HEK293T (cell line): Measurements from ENCODE around the gene CBX6.

Experiments used
- ARNT ChIP-seq: fragments of 450-650 bp; IDR thresholded peaks from 2 replicates; pipeline ENCODE4 v1.6.1; 2017; ENCODE audit warnings: mild to moderate bottlenecking
- BHLHE40 ChIP-seq: fragments of 450-650 bp; IDR thresholded peaks from 2 replicates; pipeline ENCODE4 v1.6.1; 2016; ENCODE audit warnings: mild to moderate bottlenecking, moderate library complexity, borderline replicate concordance
- CTBP1 ChIP-seq: fragments of 450-650 bp; IDR thresholded peaks from 2 replicates; pipeline ENCODE4 v1.6.1; 2016; ENCODE audit warnings: borderline replicate concordance
- ELF4 ChIP-seq: fragments of 450-650 bp; IDR thresholded peaks from 2 replicates; pipeline ENCODE4 v1.6.1; 2017; ENCODE audit warnings: antibody characterized with exemption
- FOXA1 ChIP-seq: fragments of 450-650 bp; IDR thresholded peaks from 2 replicates; pipeline ENCODE4 v1.6.1; 2016; ENCODE audit warnings: mild to moderate bottlenecking
- FOXK2 ChIP-seq: fragments of 450-650 bp; IDR thresholded peaks from 2 replicates; pipeline ENCODE4 v1.6.1; 2016; ENCODE audit warnings: mild to moderate bottlenecking
- FOXM1 ChIP-seq: fragments of 450-650 bp; IDR thresholded peaks from 2 replicates; pipeline ENCODE4 v1.6.1; 2017; ENCODE audit warnings: mild to moderate bottlenecking, borderline replicate concordance
- HDGF ChIP-seq: fragments of 450-650 bp; IDR thresholded peaks from 2 replicates; pipeline ENCODE4 v1.6.1; 2017; ENCODE audit warnings: antibody characterized with exemption, borderline replicate concordance
- LEF1 ChIP-seq: fragments of 450-650 bp; IDR thresholded peaks from 2 replicates; pipeline ENCODE4 v1.6.1; 2017; ENCODE audit warnings: mild to moderate bottlenecking, borderline replicate concordance
- SP1 ChIP-seq: fragments of 450-650 bp; IDR thresholded peaks from 2 replicates; pipeline ENCODE4 v1.6.1; 2017
- SUZ12 ChIP-seq: fragments of 450-650 bp; IDR thresholded peaks from 2 replicates; pipeline ENCODE4 v1.6.1; 2016; ENCODE audit warnings: mild to moderate bottlenecking
- TARDBP ChIP-seq: fragments of 450-650 bp; IDR thresholded peaks from 2 replicates; pipeline ENCODE4 v1.6.1; 2016
- TF ChIP-seq, protein P1 (sequence below): fragments of 450-650 bp; IDR thresholded peaks from 2 replicates; pipeline ENCODE4 v1.6.1; 2016

- TF ChIP-seq, protein P1, sequence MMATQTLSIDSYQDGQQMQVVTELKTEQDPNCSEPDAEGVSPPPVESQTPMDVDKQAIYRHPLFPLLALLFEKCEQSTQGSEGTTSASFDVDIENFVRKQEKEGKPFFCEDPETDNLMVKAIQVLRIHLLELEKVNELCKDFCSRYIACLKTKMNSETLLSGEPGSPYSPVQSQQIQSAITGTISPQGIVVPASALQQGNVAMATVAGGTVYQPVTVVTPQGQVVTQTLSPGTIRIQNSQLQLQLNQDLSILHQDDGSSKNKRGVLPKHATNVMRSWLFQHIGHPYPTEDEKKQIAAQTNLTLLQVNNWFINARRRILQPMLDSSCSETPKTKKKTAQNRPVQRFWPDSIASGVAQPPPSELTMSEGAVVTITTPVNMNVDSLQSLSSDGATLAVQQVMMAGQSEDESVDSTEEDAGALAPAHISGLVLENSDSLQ = no peak
- TF ChIP-seq FOXA1 (no peak), FOXM1 (no peak), BHLHE40 (no peak), TARDBP (no peak), HDGF (no peak), FOXK2 (no peak), SUZ12 (no peak), SP1 (no peak), LEF1 (no peak), ELF4 (no peak), CTBP1 (no peak), ARNT (no peak)
Observed at GRCh38 chr22:38834215-38834953, 37.6 kb downstream of the CBX6 start.
